Neutrophil (primary cell): ENCODE measurements around the gene RAB26.

Experiments
- H3K27ac ChIP-seq: fragments of 200-600 bp; sonication (generic); 2 replicates; pipeline ENCODE4 v1.5.1; 2016; ENCODE audit warnings: mild to moderate bottlenecking, moderate library complexity
- H3K27me3 ChIP-seq: fragments of 200-600 bp; sonication (generic); 2 replicates; pipeline ENCODE4 v1.6.0; 2016; ENCODE audit warnings: mild to moderate bottlenecking
- H3K36me3 ChIP-seq: fragments of 200-600 bp; sonication (generic); 2 replicates; pipeline ENCODE4 v1.5.1; 2017
- H3K4me1 ChIP-seq, 2 experiments: fragments of 200-600 bp in 1 of 2; sonication (generic) in 1 of 2; 1 replicate in 1 of 2; 2 replicates in 1 of 2; pipeline versions ENCODE4 v1.5.1 to v1.6.1; 2013 to 2016; ENCODE audit warnings: low read depth in 1 of 2, low read length in 1 of 2, mild to moderate bottlenecking in 1 of 2, moderate library complexity in 1 of 2; ENCODE audit not compliant: control insufficient read depth in 1 of 2, insufficient read depth in 1 of 2
- H3K4me3 ChIP-seq, 2 experiments: fragments of 200-600 bp in 1 of 2; sonication (generic) in 1 of 2; 1 replicate in 1 of 2; 2 replicates in 1 of 2; pipeline ENCODE4 v1.5.1; 2013 to 2016; ENCODE audit warnings: low read depth in 1 of 2, low read length in 1 of 2, mild to moderate bottlenecking in 1 of 2, moderate library complexity in 1 of 2
- H3K9me3 ChIP-seq: fragments of 200-600 bp; sonication (generic); 2 replicates; pipeline ENCODE4 v1.5.1; 2016
- CTCF ChIP-seq: fragments of 200-600 bp; sonication (generic); IDR thresholded peaks from 2 replicates; pipeline ENCODE4 v1.5.1; 2016; ENCODE audit warnings: antibody characterized with exemption

RAB26 gene

GRCh38 chr16:2159175-2159838, 10.9 kb downstream of the RAB26 start:
- H3K9me3 ChIP-seq: no peaks in the 10 kb centered on the region
- no peak overlapping the region for H3K27ac ChIP-seq
- H3K36me3 ChIP-seq: peaks cover 3% of the 10 kb centered on the region
- H3K27me3 ChIP-seq: no peaks in the 10 kb centered on the region
- H3K4me3 ChIP-seq: no peak overlapping the region
- peaks cover 23% of the 10 kb centered on the region in 2 experiments for H3K4me1 ChIP-seq
- no peak for TF ChIP-seq CTCF

GRCh38 chr16:2160915-2161551, 12.6 kb downstream of the RAB26 start:
- Histone ChIP-seq H3K27ac (no peak overlapping the region), H3K36me3 (peaks cover 9% of the 10 kb centered on the region), H3K27me3 (no peaks in the 10 kb centered on the region), H3K4me1 (peaks cover 13 to 14% of the 10 kb centered on the region in 2 experiments), H3K4me3 (no peak overlapping the region), H3K9me3 (no peaks in the 10 kb centered on the region)
- no peak for TF ChIP-seq CTCF

- Histone ChIP-seq H3K4me3 (no peak overlapping the region), H3K27me3 (no peaks in the 10 kb centered on the region), H3K27ac (no peak overlapping the region), H3K9me3 (no peaks in the 10 kb centered on the region), H3K36me3 (peaks cover 18% of the 10 kb centered on the region), H3K4me1 (peaks cover 4 to 5% of the 10 kb centered on the region in 2 experiments)
- TF ChIP-seq CTCF: no peak
Observed at GRCh38 chr16:2161911-2162310, 13.5 kb downstream of the RAB26 start.

DNA sequence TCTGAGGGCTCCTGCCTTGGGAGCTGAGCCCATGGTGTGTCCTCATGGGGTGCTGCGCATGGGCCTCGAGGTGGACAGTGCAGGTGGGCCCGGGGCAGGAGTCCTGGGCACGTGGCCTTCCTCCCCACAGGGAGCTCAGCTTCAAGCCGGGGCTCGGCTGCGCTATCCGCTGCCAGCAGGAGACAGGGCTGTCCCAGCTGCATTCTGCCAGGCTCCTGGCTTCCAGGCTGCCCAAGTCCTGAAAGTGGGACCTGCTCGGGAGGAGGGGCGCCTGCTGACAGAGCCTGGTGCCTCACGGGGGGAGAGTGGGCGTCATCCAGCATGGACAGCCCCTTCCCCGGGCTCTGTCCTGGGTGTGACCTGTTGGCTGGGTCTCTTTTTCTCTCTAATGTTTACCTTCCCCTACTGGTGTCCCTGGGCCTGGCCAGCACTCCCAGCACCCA, 14.3 kb downstream of the RAB26 start:
- no peak overlapping the region for H3K4me3 ChIP-seq
- no peaks in the 10 kb centered on the region for H3K27me3 ChIP-seq
- no peak for TF ChIP-seq CTCF
- H3K36me3 ChIP-seq: peaks cover 25% of the 10 kb centered on the region
- no peaks in the 10 kb centered on the region for H3K4me1 ChIP-seq
- no peak overlapping the region for H3K27ac ChIP-seq
- H3K9me3 ChIP-seq: no peaks in the 10 kb centered on the region

GRCh38 chr16:2163211-2163881, 14.9 kb downstream of the RAB26 start:
- no peaks in the 10 kb centered on the region for H3K4me1 ChIP-seq
- H3K9me3 ChIP-seq: no peaks in the 10 kb centered on the region
- no peak overlapping the region for H3K4me3 ChIP-seq
- H3K27me3 ChIP-seq: no peaks in the 10 kb centered on the region
- no peak overlapping the region for H3K27ac ChIP-seq
- no peak for TF ChIP-seq CTCF
- peaks cover 32% of the 10 kb centered on the region for H3K36me3 ChIP-seq
